K562 (cell line): Measurements from ENCODE around the gene FOSL1. TPM values are rescaled to one million over a fixed set of nuclear protein-coding genes. Genes with fewer than 3 reads are reported as not detected.

Experiments
- CC2D1A ChIP-seq: fragments of 450-650 bp; IDR thresholded peaks from 2 replicates; pipeline ENCODE4 v1.6.1; 2017; ENCODE audit warnings: mild to moderate bottlenecking
- CHD4 ChIP-seq: fragments of 200-600 bp; sonication (generic); IDR thresholded peaks from 3 replicates; pipeline ENCODE4 v1.6.1; 2012; ENCODE audit warnings: low read depth, mild to moderate bottlenecking, mixed read lengths, low read length, inconsistent platforms; ENCODE audit not compliant: insufficient read depth, insufficient replicate concordance, poor library complexity, severe bottlenecking
- CXXC5 ChIP-seq: fragments of 250-450 bp; sonication (Bioruptor Pico); IDR thresholded peaks from 2 replicates; pipeline ENCODE4 v1.8.0; 2022; ENCODE audit warnings: inconsistent platforms, mild to moderate bottlenecking, moderate library complexity
- ESRRB ChIP-seq: fragments of 250-450 bp; sonication (Bioruptor Pico); IDR thresholded peaks from 2 replicates; pipeline ENCODE4 v1.5.0; 2020; ENCODE audit warnings: mild to moderate bottlenecking, moderate library complexity, borderline replicate concordance
- GABPA ChIP-seq: fragments of 200-800 bp; sonication (Bioruptor generic); conservative IDR thresholded peaks from 2 replicates; pipeline ENCODE4 v1.6.1; 2016; ENCODE audit warnings: low read depth, missing genetic modification characterization, missing compliant biosample characterization
- HDAC6 ChIP-seq: IDR thresholded peaks from 2 replicates; pipeline ENCODE4 v1.6.1; 2012; ENCODE audit warnings: low read depth, mild to moderate bottlenecking, control low read depth, inconsistent platforms, low read length, moderate library complexity
- KDM4B ChIP-seq, 2 experiments: fragments of 450-650 bp in 1 of 2; sonication (generic) in 1 of 2; IDR thresholded peaks; 2 replicates each; pipeline ENCODE4 v1.6.1; 2016 to 2017; ENCODE audit warnings: borderline replicate concordance in 2 of 2, antibody characterized with exemption in 1 of 2, low read depth in 1 of 2, mild to moderate bottlenecking in 1 of 2
- LEF1 ChIP-seq: fragments of 450-650 bp; IDR thresholded peaks from 2 replicates; pipeline ENCODE4 v1.6.1; 2016; ENCODE audit warnings: mild to moderate bottlenecking
- MED1 ChIP-seq: sonication (generic); formaldehyde crosslinking; IDR thresholded peaks from 2 replicates; pipeline ENCODE4 v1.8.1; 2023; ENCODE audit warnings: missing genetic modification reagents, borderline replicate concordance
- NCOA1 ChIP-seq: fragments of 450-650 bp; IDR thresholded peaks from 2 replicates; pipeline ENCODE4 v1.6.1; 2016; ENCODE audit warnings: low read depth
- POLR2G ChIP-seq: fragments of 200-400 bp; formaldehyde crosslinking; IDR thresholded peaks from 2 replicates; pipeline ENCODE4 v1.6.1; 2017; ENCODE audit warnings: low read depth, mild to moderate bottlenecking, antibody characterized with exemption, low read length, moderate library complexity
- RBFOX2 ChIP-seq: fragments of 200-400 bp; formaldehyde crosslinking; IDR thresholded peaks from 2 replicates; pipeline ENCODE4 v1.6.1; 2017; ENCODE audit warnings: low read depth, mild to moderate bottlenecking, low read length, moderate library complexity
- SAFB2 ChIP-seq: fragments of 200-400 bp; formaldehyde crosslinking; IDR thresholded peaks from 2 replicates; pipeline ENCODE4 v1.6.1; 2018; ENCODE audit warnings: borderline replicate concordance, low read length, low read depth, moderate library complexity; ENCODE audit not compliant: severe bottlenecking
- SMARCA4 ChIP-seq: fragments of 450-650 bp; IDR thresholded peaks from 2 replicates; pipeline ENCODE4 v1.6.1; 2016
- SUPT5H ChIP-seq: fragments of 450-650 bp; IDR thresholded peaks from 2 replicates; pipeline ENCODE4 v1.6.1; 2016
- TBL1XR1 ChIP-seq, 2 experiments: IDR thresholded peaks; 2 replicates each; pipeline ENCODE4 v1.6.1; 2012; ENCODE audit warnings: improper control_type of control experiment in 2 of 2, low read length in 2 of 2, mild to moderate bottlenecking in 1 of 2
- ZNF143 ChIP-seq: sonication (generic); formaldehyde crosslinking; IDR thresholded peaks from 2 replicates; pipeline ENCODE4 v1.9.0; 2022; ENCODE audit warnings: mild to moderate bottlenecking, missing genetic modification reagents
- ZNF589 ChIP-seq: fragments of 200-800 bp; sonication (Bioruptor generic); IDR thresholded peaks from 2 replicates; pipeline ENCODE4 v1.6.1; 2016; ENCODE audit warnings: low read depth, missing genetic modification characterization, missing compliant biosample characterization
- polyA plus RNA-seq, 8 experiments: library from polyadenylated mRNA; depleted of rRNA in 4 of 8; stranded (reverse) in 5 of 8; unstranded in 3 of 8; fragments of >200 nt; fragmentation: Nextera tagmentation in 2 of 8; fragmentation: Illumina TruSeq in 1 of 8; extraction: Ambion mirVana in 2 of 8; extraction: Trizol in 1 of 8; gene quantifications; 2 replicates each; pipeline versions ENCODE4 v1.2.1 to v1.2.3, GENCODE V29; 2011 to 2014; ENCODE audit warnings: inconsistent platforms in 1 of 8, missing spikeins in 1 of 8
- total RNA-seq, 7 experiments: library from RNA; depleted of rRNA in 6 of 7; stranded (reverse); fragments of >200 nt in 6 of 7; fragmentation: Illumina TruSeq in 2 of 7; extraction: Trizol in 2 of 7; gene quantifications; 2 replicates each; pipeline versions ENCODE4 v1.2.1 to v1.2.3, GENCODE V29; 2011 to 2021; ENCODE audit warnings: low replicate concordance in 1 of 7
- TF ChIP-seq, protein P1 (sequence below): sonication (generic); formaldehyde crosslinking; IDR thresholded peaks from 2 replicates; pipeline ENCODE4 v1.8.0; 2022; ENCODE audit warnings: mild to moderate bottlenecking, missing genetic modification reagents
- TF ChIP-seq, protein P2 (sequence below): conservative IDR thresholded peaks from 2 replicates; pipeline ENCODE4 v1.6.1; 2011; ENCODE audit warnings: low read depth, mild to moderate bottlenecking, low read length; ENCODE audit not compliant: control insufficient read depth
- TF ChIP-seq, protein P3 (sequence below): IDR thresholded peaks from 2 replicates; pipeline ENCODE4 v1.6.1; 2011; ENCODE audit not compliant: insufficient read length; ENCODE audit errors: extremely low read depth

The FOSL1 gene
- total and polyA plus RNA-seq, 9 of the 15 experiments (the other 6 are each of a cell fraction or from before 2014, with no cell fraction given) = 3.5 to 39.6 (median 10.0) TPM

DNA sequence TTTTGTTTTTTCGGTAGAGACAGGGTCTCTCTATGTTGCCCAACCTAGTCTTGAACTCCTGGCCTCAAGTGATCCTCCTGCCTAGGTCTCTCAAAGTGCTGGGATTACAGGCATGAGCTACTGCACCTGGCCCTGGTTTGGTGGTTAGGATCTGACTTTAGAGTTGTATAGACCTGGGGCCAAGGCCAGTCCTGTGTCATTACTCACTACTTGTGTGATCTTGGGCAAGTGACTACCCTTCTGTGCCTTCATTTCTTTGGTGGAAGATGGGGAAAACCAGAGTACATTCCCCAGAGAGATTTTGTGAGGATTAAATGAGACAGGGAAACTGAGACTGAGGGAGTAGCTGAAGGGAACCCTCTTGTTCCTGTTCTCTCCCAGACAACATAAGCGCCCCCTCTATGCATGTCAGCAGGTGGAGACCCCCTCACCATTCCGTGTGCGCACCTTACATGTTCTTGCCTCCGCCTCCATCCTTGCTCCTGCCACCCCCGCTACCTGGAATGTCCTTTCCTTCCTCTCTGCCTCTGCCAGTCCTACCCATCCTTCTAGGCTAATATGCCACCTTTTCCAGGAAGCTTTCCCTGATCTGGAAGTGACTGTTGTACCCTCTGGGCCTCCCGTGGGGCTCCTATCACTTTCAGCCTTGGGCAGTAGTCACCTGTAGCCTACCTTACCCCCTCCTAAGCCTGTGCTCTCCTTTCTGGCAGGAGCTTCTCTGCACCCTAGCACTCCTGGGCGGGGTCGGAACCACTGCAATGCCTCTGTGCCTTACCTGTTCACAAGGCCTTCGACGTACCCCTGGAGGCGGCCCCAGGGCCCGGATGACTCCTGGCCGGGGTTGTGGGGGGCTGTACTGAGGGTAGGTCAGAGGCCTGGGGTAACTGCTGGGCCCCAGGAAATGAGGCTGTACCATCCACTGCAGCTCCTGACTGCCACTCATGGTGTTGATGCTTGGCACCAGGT is 3.9 kb downstream of the FOSL1 start (continued):
- TF ChIP-seq, protein P1, sequence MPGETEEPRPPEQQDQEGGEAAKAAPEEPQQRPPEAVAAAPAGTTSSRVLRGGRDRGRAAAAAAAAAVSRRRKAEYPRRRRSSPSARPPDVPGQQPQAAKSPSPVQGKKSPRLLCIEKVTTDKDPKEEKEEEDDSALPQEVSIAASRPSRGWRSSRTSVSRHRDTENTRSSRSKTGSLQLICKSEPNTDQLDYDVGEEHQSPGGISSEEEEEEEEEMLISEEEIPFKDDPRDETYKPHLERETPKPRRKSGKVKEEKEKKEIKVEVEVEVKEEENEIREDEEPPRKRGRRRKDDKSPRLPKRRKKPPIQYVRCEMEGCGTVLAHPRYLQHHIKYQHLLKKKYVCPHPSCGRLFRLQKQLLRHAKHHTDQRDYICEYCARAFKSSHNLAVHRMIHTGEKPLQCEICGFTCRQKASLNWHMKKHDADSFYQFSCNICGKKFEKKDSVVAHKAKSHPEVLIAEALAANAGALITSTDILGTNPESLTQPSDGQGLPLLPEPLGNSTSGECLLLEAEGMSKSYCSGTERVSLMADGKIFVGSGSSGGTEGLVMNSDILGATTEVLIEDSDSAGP (CRISPR knock-in tag) = no peak
- TF ChIP-seq SAFB2 (no peak), MED1 (CRISPR knock-in tag) (no peak), GABPA (tag) (no peak), TBL1XR1 (IDR thresholded peaks at IDR 0.05; ENCODE audit: low read length in 2 of 2) (no peak), SUPT5H (peak; percentile 57), LEF1 (no peak), CXXC5 (no peak), POLR2G (peak; percentile 73), KDM4B (IDR thresholded peaks at IDR 0.05; ENCODE audit: borderline replicate concordance in 2 of 2, low read depth in 1 of 2) (no peak), ZNF143 (CRISPR knock-in tag) (no peak), HDAC6 (no peak), SMARCA4 (no peak), RBFOX2 (peak; percentile 65), CC2D1A (no peak), NCOA1 (no peak), CHD4 (no peak), ZNF589 (CRISPR knock-in tag) (no peak), ESRRB (no peak)
- TF ChIP-seq, protein P2, sequence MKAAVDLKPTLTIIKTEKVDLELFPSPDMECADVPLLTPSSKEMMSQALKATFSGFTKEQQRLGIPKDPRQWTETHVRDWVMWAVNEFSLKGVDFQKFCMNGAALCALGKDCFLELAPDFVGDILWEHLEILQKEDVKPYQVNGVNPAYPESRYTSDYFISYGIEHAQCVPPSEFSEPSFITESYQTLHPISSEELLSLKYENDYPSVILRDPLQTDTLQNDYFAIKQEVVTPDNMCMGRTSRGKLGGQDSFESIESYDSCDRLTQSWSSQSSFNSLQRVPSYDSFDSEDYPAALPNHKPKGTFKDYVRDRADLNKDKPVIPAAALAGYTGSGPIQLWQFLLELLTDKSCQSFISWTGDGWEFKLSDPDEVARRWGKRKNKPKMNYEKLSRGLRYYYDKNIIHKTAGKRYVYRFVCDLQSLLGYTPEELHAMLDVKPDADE = no peak
- TF ChIP-seq, protein P3, sequence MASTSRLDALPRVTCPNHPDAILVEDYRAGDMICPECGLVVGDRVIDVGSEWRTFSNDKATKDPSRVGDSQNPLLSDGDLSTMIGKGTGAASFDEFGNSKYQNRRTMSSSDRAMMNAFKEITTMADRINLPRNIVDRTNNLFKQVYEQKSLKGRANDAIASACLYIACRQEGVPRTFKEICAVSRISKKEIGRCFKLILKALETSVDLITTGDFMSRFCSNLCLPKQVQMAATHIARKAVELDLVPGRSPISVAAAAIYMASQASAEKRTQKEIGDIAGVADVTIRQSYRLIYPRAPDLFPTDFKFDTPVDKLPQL = no peak
